HepG2 (cell line): ENCODE measurements around the gene TMPO. TPM values are rescaled to one million over a fixed set of nuclear protein-coding genes. Genes with fewer than 3 reads are reported as not detected.

Experiments used
- ARNT ChIP-seq: fragments of 450-650 bp; IDR thresholded peaks from 2 replicates; pipeline ENCODE4 v1.6.1; 2017
- ATRX ChIP-seq: sonication (generic); formaldehyde crosslinking; IDR thresholded peaks from 2 replicates; pipeline ENCODE4 v1.4.0; 2020; ENCODE audit warnings: missing genetic modification reagents, borderline replicate concordance
- BCL6 ChIP-seq: IDR thresholded peaks from 2 replicates; pipeline ENCODE4 v1.6.1; 2016; ENCODE audit warnings: missing genetic modification reagents, missing compliant biosample characterization
- GZF1 ChIP-seq: sonication (generic); formaldehyde crosslinking; IDR thresholded peaks from 2 replicates; pipeline ENCODE4 v1.5.1; 2020; ENCODE audit warnings: mild to moderate bottlenecking, missing genetic modification reagents
- KAT2B ChIP-seq: fragments of 150-350 bp; IDR thresholded peaks from 2 replicates; pipeline ENCODE4 v1.6.1; 2014; ENCODE audit warnings: low read depth, low read length, borderline replicate concordance
- MTA1 ChIP-seq: sonication (generic); formaldehyde crosslinking; IDR thresholded peaks from 2 replicates; pipeline ENCODE4 v1.4.0; 2020; ENCODE audit warnings: missing genetic modification reagents, mild to moderate bottlenecking, borderline replicate concordance
- NCOR1 ChIP-seq: fragments of 200-600 bp; sonication (generic); IDR thresholded peaks from 2 replicates; pipeline ENCODE4 v1.7.0; 2017; ENCODE audit warnings: antibody characterized with exemption, low read length, borderline replicate concordance
- RFX1 ChIP-seq: fragments of 450-650 bp; IDR thresholded peaks from 2 replicates; pipeline ENCODE4 v1.6.1; 2017
- STAT5B ChIP-seq: sonication (generic); formaldehyde crosslinking; IDR thresholded peaks from 2 replicates; pipeline ENCODE4 v1.4.0; 2020; ENCODE audit warnings: missing genetic modification reagents
- YY1 ChIP-seq: IDR thresholded peaks from 2 replicates; pipeline ENCODE4 v1.6.1; 2011; ENCODE audit warnings: low read length, low read depth, moderate library complexity, mild to moderate bottlenecking; ENCODE audit not compliant: insufficient read depth, insufficient replicate concordance
- ZNF296 ChIP-seq: sonication (generic); formaldehyde crosslinking; conservative IDR thresholded peaks from 2 replicates; pipeline ENCODE4 v1.5.0; 2020; ENCODE audit warnings: mild to moderate bottlenecking, missing genetic modification reagents
- ZNF383 ChIP-seq: sonication (generic); formaldehyde crosslinking; IDR thresholded peaks from 2 replicates; pipeline ENCODE4 v1.4.0; 2020; ENCODE audit warnings: missing genetic modification reagents, mild to moderate bottlenecking, borderline replicate concordance
- ZNF44 ChIP-seq: sonication (generic); formaldehyde crosslinking; IDR thresholded peaks from 2 replicates; pipeline ENCODE4 v1.5.1; 2020; ENCODE audit warnings: mild to moderate bottlenecking, missing genetic modification reagents
- ZNF546 ChIP-seq: sonication (generic); formaldehyde crosslinking; conservative IDR thresholded peaks from 2 replicates; pipeline ENCODE4 v1.8.1; 2023; ENCODE audit warnings: mild to moderate bottlenecking, missing genetic modification reagents
- ZNF773 ChIP-seq: sonication (generic); formaldehyde crosslinking; IDR thresholded peaks from 2 replicates; pipeline ENCODE4 v1.4.0; 2020; ENCODE audit warnings: missing genetic modification reagents, borderline replicate concordance
- ZNF878 ChIP-seq: sonication (generic); formaldehyde crosslinking; IDR thresholded peaks from 2 replicates; pipeline ENCODE4 v1.8.1; 2023; ENCODE audit warnings: mild to moderate bottlenecking, missing genetic modification reagents, moderate library complexity
- polyA plus RNA-seq, 8 experiments: library from polyadenylated mRNA; depleted of rRNA in 3 of 8; stranded (reverse) in 7 of 8; unstranded in 1 of 8; fragments of >200 nt; fragmentation: Illumina TruSeq in 4 of 8; extraction: Trizol in 4 of 8; gene quantifications; 2 replicates each; pipeline versions ENCODE4 v1.2.1 to v1.2.3, GENCODE V29; 2011 to 2016; ENCODE audit warnings: low read depth in 4 of 8, missing spikeins in 1 of 8, mixed read lengths in 1 of 8; ENCODE audit not compliant: insufficient read depth in 1 of 8
- total RNA-seq, 5 experiments: library from RNA; depleted of rRNA; stranded (reverse); fragments of >200 nt; fragmentation: Illumina TruSeq; extraction: Trizol; gene quantifications; 2 replicates each; pipeline ENCODE4 v1.2.3, GENCODE V29; 2016; ENCODE audit warnings: low read depth in 1 of 5
- TF ChIP-seq, protein P1 (sequence below): sonication (generic); formaldehyde crosslinking; IDR thresholded peaks from 2 replicates; pipeline ENCODE4 v1.8.0; 2022; ENCODE audit warnings: mild to moderate bottlenecking, missing genetic modification reagents
- TF ChIP-seq, protein P2 (sequence below): sonication (generic); formaldehyde crosslinking; IDR thresholded peaks from 2 replicates; pipeline ENCODE4 v1.4.0; 2020; ENCODE audit warnings: missing genetic modification reagents, borderline replicate concordance
- TF ChIP-seq, protein P3 (sequence below): sonication (generic); formaldehyde crosslinking; IDR thresholded peaks from 2 replicates; pipeline ENCODE4 v1.5.0; 2020; ENCODE audit warnings: missing genetic modification reagents, mild to moderate bottlenecking, borderline replicate concordance
- TF ChIP-seq, protein P4 (sequence below): sonication (generic); formaldehyde crosslinking; IDR thresholded peaks from 2 replicates; pipeline ENCODE4 v1.4.0; 2020; ENCODE audit warnings: missing genetic modification reagents; ENCODE audit errors: not compliant biosample characterization
- TF ChIP-seq, protein P5 (sequence below): sonication (generic); formaldehyde crosslinking; IDR thresholded peaks from 2 replicates; pipeline ENCODE4 v1.4.0; 2020; ENCODE audit warnings: low read depth, mild to moderate bottlenecking, missing genetic modification reagents

The TMPO gene
- total and polyA plus RNA-seq, 2 of the 13 experiments (the other 11 are each of a cell fraction or from before 2014, with no cell fraction given): 24.2 to 167 TPM

DNA sequence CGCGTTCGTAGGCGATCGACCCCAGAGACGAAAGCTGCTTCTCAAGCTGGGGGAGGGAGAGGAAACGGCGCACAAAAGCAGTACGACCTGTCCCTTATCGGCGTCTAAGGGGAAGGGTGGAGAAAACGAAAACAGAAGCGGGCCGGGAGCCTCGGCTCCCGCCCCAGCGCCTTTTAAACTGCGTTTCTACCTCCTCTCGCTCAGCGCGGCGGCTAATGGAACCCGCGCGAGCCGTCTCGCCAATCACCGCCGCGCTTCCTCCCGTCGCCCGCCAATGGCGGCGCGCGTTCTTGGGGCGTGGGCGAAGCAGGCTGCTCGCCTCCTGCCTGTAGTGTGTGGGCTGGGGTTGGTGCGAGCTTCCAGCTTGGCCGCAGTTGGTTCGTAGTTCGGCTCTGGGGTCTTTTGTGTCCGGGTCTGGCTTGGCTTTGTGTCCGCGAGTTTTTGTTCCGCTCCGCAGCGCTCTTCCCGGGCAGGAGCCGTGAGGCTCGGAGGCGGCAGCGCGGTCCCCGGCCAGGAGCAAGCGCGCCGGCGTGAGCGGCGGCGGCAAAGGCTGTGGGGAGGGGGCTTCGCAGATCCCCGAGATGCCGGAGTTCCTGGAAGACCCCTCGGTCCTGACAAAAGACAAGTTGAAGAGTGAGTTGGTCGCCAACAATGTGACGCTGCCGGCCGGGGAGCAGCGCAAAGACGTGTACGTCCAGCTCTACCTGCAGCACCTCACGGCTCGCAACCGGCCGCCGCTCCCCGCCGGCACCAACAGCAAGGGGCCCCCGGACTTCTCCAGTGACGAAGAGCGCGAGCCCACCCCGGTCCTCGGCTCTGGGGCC, at the start of gene TMPO (continued):
- TF ChIP-seq ZNF546 (no peak), BCL6 (CRISPR knock-in tag) (no peak), ATRX (CRISPR knock-in tag) (no peak), GZF1 (0 out of 2 replicates have a peak, but pooled peaks have one; percentile 45), ZNF878 (CRISPR knock-in tag) (no peak), ARNT (no peak), ZNF773 (CRISPR knock-in tag) (no peak), RFX1 (no peak), STAT5B (no peak), ZNF44 (no peak), KAT2B (no peak), YY1 (peak; percentile 87), MTA1 (CRISPR knock-in tag) (0 out of 2 replicates have a peak, but pooled peaks have one; percentile 26), NCOR1 (no peak), ZNF383 (CRISPR knock-in tag) (no peak), ZNF296 (CRISPR knock-in tag) (no peak)
- TF ChIP-seq, protein P1, sequence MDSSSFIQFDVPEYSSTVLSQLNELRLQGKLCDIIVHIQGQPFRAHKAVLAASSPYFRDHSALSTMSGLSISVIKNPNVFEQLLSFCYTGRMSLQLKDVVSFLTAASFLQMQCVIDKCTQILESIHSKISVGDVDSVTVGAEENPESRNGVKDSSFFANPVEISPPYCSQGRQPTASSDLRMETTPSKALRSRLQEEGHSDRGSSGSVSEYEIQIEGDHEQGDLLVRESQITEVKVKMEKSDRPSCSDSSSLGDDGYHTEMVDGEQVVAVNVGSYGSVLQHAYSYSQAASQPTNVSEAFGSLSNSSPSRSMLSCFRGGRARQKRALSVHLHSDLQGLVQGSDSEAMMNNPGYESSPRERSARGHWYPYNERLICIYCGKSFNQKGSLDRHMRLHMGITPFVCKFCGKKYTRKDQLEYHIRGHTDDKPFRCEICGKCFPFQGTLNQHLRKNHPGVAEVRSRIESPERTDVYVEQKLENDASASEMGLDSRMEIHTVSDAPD (CRISPR knock-in tag): no peak
- TF ChIP-seq, protein P2, sequence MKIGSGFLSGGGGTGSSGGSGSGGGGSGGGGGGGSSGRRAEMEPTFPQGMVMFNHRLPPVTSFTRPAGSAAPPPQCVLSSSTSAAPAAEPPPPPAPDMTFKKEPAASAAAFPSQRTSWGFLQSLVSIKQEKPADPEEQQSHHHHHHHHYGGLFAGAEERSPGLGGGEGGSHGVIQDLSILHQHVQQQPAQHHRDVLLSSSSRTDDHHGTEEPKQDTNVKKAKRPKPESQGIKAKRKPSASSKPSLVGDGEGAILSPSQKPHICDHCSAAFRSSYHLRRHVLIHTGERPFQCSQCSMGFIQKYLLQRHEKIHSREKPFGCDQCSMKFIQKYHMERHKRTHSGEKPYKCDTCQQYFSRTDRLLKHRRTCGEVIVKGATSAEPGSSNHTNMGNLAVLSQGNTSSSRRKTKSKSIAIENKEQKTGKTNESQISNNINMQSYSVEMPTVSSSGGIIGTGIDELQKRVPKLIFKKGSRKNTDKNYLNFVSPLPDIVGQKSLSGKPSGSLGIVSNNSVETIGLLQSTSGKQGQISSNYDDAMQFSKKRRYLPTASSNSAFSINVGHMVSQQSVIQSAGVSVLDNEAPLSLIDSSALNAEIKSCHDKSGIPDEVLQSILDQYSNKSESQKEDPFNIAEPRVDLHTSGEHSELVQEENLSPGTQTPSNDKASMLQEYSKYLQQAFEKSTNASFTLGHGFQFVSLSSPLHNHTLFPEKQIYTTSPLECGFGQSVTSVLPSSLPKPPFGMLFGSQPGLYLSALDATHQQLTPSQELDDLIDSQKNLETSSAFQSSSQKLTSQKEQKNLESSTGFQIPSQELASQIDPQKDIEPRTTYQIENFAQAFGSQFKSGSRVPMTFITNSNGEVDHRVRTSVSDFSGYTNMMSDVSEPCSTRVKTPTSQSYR (CRISPR knock-in tag): no peak
- TF ChIP-seq, protein P3, sequence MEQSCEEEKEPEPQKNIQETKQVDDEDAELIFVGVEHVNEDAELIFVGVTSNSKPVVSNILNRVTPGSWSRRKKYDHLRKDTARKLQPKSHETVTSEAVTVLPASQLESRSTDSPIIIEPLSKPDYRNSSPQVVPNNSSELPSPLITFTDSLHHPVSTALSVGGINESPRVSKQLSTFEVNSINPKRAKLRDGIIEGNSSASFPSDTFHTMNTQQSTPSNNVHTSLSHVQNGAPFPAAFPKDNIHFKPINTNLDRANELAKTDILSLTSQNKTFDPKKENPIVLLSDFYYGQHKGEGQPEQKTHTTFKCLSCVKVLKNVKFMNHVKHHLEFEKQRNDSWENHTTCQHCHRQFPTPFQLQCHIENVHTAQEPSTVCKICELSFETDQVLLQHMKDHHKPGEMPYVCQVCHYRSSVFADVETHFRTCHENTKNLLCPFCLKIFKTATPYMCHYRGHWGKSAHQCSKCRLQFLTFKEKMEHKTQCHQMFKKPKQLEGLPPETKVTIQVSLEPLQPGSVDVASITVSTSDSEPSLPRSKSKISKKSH (CRISPR knock-in tag): no peak
- TF ChIP-seq, protein P4, sequence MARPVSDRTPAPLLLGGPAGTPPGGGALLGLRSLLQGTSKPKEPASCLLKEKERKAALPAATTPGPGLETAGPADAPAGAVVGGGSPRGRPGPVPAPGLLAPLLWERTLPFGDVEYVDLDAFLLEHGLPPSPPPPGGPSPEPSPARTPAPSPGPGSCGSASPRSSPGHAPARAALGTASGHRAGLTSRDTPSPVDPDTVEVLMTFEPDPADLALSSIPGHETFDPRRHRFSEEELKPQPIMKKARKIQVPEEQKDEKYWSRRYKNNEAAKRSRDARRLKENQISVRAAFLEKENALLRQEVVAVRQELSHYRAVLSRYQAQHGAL: peak; percentile 80
- TF ChIP-seq, protein P5, sequence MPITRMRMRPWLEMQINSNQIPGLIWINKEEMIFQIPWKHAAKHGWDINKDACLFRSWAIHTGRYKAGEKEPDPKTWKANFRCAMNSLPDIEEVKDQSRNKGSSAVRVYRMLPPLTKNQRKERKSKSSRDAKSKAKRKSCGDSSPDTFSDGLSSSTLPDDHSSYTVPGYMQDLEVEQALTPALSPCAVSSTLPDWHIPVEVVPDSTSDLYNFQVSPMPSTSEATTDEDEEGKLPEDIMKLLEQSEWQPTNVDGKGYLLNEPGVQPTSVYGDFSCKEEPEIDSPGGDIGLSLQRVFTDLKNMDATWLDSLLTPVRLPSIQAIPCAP (CRISPR knock-in tag): no peak
